ENCODE results near the gene KIF5A.

Gene KIF5A

GRCh38 chr12:57535764-57536596 is 13.9 kb upstream of the KIF5A start:
- DNase-seq: no peak

GRCh38 chr12:57536597-57536942 is 13.3 kb upstream of the KIF5A start:
- DNase-seq: no peak

GRCh38 chr12:57539134-57539768 is 10.6 kb upstream of the KIF5A start:
- no peak for DNase-seq

DNA sequence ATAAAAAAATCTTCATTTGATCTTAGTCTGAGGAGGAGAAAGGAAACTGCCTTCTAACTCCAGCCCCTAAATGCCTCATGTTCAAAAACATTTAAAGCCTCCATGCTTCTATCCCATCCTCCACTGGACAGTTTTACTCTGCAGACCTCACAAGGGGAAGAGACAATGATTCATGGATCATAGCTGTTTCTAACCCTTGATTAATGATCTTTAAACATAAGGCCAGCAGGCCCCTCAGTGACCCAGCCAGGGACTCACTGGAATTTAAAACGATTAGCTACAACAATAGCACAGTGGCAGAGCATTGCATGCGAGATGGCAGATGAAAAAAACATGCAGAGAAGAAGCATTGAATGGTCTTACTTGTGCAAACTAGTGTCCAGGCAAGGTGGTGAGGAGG is 8.8 kb upstream of the KIF5A start:
- DNase-seq: no peak

DNA sequence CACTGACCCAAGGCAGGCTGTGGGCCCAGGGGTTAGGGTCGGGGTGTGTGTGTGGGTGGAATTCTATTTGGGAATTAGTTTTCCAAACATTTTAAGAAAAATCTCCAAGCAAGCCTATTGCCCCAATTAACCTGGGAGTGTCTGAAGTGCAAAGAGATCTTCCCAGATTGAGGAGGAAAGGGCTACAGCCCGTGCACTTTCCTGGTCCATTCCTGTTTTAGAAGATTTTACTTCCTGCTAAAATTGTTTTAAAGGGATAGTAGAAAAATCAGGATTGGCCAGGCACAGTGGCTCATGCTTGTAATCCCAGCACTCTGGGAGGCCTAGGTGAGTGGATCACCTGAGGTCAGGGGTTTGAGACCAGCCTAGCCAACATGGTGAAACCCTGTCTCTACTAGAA is 8.1 kb upstream of the KIF5A start:
- DNase-seq: no peak

GRCh38 chr12:57543581-57543980 is 6.3 kb upstream of the KIF5A start:
- peak; percentile 17 for DNase-seq

- no peak for DNase-seq
These were observed 3.9 kb upstream of the KIF5A start for GRCh38 chr12:57545809-57546437.

DNA sequence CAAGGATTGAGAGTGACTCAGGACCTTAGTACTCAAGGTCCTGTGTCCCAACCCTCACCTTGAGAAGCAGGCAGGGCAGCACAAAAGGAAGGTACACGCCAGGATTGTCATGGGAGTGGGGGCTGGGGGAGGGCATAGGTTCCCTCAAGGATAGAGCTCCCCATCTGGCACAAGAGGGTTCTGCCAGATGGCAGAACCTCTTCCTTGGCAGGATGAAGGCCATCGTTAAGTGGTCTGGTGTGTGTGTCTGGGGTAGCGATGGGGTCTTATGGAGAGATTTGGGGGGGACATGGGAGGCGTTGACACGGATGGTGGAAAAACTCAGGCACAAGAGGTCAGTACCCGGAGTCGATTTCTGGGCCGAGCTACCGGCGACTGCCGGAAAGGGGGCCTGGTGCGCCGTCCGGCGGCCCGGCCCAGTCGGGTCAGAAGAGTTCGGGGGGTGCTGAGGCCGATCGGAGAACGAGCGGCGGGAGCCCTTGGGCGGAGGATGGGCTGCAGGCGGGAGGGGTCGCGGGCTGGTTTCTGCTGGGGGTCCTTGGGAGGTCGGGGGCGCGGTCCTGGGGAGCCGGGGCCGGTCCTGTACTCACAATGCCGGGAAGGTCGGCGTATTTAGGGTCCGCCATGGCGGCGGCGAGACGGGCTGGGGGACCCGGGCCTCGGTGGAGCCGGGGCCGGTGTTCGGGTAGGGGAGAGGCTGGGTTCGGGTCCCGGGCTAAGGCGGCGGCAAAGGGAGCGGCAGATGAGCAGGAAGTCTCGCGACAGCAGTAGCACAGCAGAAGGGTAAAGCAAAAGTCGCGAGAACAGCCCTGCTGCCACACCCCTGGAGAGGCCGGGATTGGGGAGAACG is 3.2 kb upstream of the KIF5A start, which contains the start of gene DCTN2:
DCTN2 (minus strand) TSS at position 755 of the 850 bp plus-strand sequence; CDS start at position 626, 129 bp downstream.
- peak; percentile 98 for DNase-seq

- DNase-seq: no peak
These were observed 2.4 kb upstream of the KIF5A start for GRCh38 chr12:57547288-57548012.

- DNase-seq: no peak
These were observed 1.9 kb upstream of the KIF5A start for GRCh38 chr12:57548013-57548315.

DNA sequence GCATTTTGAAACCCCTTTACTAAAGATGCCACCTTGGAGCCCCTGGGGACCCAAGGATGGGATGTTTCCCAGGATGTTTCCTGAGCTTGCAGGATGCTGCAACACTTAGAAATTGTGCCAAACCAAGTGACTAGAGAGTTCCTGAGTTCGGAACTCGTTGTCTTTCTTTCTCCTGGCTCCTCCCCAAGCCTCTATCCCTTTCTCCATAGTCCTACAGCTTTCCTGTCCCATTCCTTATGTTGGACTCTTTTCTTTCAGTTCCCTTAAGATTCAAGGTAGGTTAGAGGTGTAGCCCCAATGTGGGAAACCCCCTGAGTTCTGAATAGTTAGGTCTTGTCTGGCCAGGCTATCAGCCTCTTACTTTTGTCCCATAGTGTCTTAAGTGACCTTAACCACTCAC is 1.4 kb upstream of the KIF5A start:
- DNase-seq: no peak

DNA sequence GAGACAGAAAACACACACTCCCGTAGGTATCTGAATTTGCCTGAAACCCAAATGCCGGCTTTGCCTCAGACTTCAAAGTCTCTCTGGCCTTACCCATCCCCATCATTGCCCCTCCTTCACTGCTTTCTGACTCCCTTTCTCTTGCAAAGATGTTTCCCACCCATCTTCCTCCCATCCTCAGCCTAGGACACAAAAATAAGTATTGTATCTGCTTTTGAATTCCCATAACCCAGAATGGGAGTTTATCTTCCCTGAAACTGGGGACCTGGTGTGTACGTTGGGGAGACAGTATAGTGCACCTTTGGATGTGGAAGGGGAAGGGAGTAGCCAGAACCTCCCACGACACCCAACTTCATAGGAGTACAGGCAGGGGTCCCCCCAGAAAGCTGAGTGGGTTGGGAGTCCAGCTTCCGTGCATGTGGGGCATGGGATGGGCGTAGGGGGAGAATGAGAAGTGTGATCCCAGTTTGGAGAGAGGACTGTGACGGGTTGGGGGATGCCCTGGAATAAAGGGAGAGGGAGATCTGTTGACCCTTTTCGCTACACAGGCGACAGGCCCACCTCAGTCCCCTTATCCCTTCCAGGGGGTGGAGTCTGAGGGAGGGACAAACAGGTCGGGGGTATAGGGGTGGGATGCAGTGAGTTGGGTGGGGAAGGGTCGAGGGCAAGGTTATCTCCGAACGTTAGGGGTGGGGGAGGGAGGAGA is 488 bp upstream of the KIF5A start:
- DNase-seq: no peak

GRCh38 chr12:57550641-57551549 is 1.1 kb downstream of the KIF5A start:
- DNase-seq: no peak

GRCh38 chr12:57551637-57552305 is 1.9 kb downstream of the KIF5A start:
- DNase-seq: no peak

DNA sequence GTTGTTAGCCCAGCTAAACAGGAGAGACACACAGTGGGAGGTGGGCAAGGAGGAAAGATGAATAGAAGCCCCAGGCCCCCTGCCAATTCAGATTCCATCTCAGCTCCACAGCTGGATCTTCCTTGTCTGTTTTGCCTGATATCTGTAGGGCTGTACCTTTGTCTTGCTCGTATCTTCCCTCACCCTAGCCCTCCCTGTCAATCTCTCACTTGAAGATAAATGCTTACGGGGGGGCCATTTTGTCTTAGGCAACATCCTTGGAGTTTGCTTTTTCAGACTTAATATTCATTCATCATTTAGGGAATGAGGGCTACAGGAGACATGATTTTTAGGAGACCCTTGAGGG is 2.4 kb downstream of the KIF5A start:
- DNase-seq: no peak

DNA sequence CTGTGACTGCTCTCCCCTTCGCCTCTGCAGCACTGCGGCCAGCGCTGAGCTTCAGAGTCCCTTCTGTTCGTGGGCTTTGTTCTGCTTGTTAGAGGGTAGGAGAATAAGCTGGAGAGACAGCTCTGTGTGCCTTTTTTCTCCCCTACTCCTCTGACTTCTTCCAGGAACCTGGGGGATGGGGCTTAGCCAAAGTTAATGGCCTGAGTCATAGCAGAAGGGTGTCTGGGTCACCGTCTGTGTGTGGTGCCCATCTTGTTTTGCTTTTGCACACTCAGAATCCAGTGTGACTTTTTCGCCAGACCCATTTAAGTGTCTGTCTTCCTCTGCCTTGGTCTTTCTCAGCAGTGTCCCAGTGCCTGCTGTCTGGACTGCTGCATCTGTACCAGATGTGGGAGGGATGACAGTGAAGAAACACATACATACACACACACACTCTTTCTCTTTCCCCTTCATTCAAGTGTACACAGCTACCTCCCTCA is 3.0 kb downstream of the KIF5A start:
- DNase-seq: no peak

- DNase-seq: no peak
These were observed 3.7 kb downstream of the KIF5A start for GRCh38 chr12:57553343-57554202.

DNA sequence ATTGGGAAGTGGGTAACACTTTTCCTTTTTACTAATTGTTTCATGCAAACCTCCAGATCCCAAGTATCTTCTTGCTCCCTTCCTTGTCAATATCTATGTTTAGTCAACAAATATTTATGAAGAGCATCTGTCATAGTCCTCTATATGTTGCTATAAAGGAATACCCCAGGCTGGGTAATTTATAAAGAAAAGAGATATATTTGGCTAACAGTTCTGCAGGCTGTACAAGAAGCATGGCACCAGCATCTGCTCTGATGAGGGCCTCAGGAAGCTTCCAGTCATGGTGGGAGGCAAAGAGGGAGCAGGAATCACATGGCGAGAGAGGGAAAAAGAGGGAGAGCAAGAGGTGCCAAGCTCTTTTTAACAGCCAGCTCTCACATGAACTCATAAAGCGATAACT is 4.6 kb downstream of the KIF5A start:
- DNase-seq: no peak

- DNase-seq: no peak
These were observed 5.1 kb downstream of the KIF5A start for GRCh38 chr12:57554897-57555296.
